ENCODE measurements around the gene PRPH. TPM values are rescaled to one million over a fixed set of nuclear protein-coding genes. Genes with fewer than 3 reads are reported as not detected.
"Not testable (repeated sequence)": the region's sequence is repeated elsewhere in the genome, so short reads cannot be mapped to it uniquely, and the experiment has no call there.

The PRPH gene
- polyA plus RNA-seq, 1 donor (not counting 4 experiments of a cell fraction or from before 2014, with no cell fraction given): 0.05 TPM

GRCh38 chr12:49282302-49282701 is 12.6 kb upstream of the PRPH start:
- no peaks in the 10 kb centered on the region for H4K20me1 ChIP-seq (ENCODE audit: control insufficient read depth, extremely low read depth, insufficient read depth, low read length)
- no peak overlapping the region for H3K27ac ChIP-seq (ENCODE audit: control insufficient read depth, insufficient read depth, low read length)
- H3K4me3 ChIP-seq (ENCODE audit: control insufficient read depth in 2 of 3, extremely low read depth in 1 of 3, insufficient read depth in 2 of 3, low read depth in 1 of 3, low read length in 3 of 3): no peak overlapping the region
- H3K9me1 ChIP-seq (ENCODE audit: control insufficient read depth, extremely low read depth, insufficient read depth, low read length): no peaks in the 10 kb centered on the region
- TF ChIP-seq EZH2 (IDR thresholded peaks at IDR 0.05; ENCODE audit: low read length) (no peak), CTCF (optimal IDR thresholded peaks at IDR 0.05 in 1 of 3, IDR thresholded peaks at IDR 0.05 in 1 of 3, conservative IDR thresholded peaks at IDR 0.05 in 1 of 3; ENCODE audit: extremely low read depth in 1 of 3, insufficient read depth in 2 of 3, low read length in 3 of 3) (no peak)
- no peak for DNase-seq (ENCODE audit: low read depth, low spot score)
- no peaks in the 10 kb centered on the region for H3K36me3 ChIP-seq (ENCODE audit: control insufficient read depth in 2 of 2, extremely low read depth in 1 of 2, insufficient read depth in 2 of 2, low read length in 2 of 2)
- no peaks in the 10 kb centered on the region for H3K9me3 ChIP-seq (ENCODE audit: control insufficient read depth, low read depth, low read length)
- H3K4me1 ChIP-seq (ENCODE audit: control insufficient read depth, extremely low read depth, insufficient read depth, low read length): peaks cover 11% of the 10 kb centered on the region
- H3K79me2 ChIP-seq (ENCODE audit: control insufficient read depth, insufficient read depth, low read length): no peaks in the 10 kb centered on the region
- no peak overlapping the region for H3K4me2 ChIP-seq (ENCODE audit: control insufficient read depth, extremely low read depth, insufficient read depth, low read depth, low read length)
- H2AFZ ChIP-seq (ENCODE audit: control insufficient read depth, low read length): no peak overlapping the region
- dilution Hi-C loops (cut with MboI; ENCODE audit: extremely low pct_ligation_motif_present, low sequenced_read_pairs): no loop called here
- no peak overlapping the region for H3K9ac ChIP-seq (ENCODE audit: control insufficient read depth, extremely low read depth, insufficient read depth, low read length)
- H3K27me3 ChIP-seq (ENCODE audit: control insufficient read depth, extremely low read depth, insufficient read depth, low read length): no peaks in the 10 kb centered on the region
- no peak for FAIRE-seq

GRCh38 chr12:49282740-49283375 is 12.1 kb upstream of the PRPH start:
- dilution Hi-C loops (cut with MboI; ENCODE audit: extremely low pct_ligation_motif_present, low sequenced_read_pairs); FAIRE-seq; H3K4me2 ChIP-seq (ENCODE audit: control insufficient read depth, extremely low read depth, insufficient read depth, low read depth, low read length): not testable (repeated sequence)

More at GRCh38 chr12:49282740-49283375, 12.1 kb upstream of the PRPH start:
- H3K27me3 ChIP-seq (ENCODE audit: control insufficient read depth, extremely low read depth, insufficient read depth, low read length); H3K4me3 ChIP-seq (ENCODE audit: control insufficient read depth in 2 of 3, extremely low read depth in 1 of 3, insufficient read depth in 2 of 3, low read depth in 1 of 3, low read length in 3 of 3); H4K20me1 ChIP-seq (ENCODE audit: control insufficient read depth, extremely low read depth, insufficient read depth, low read length); H3K9ac ChIP-seq (ENCODE audit: control insufficient read depth, extremely low read depth, insufficient read depth, low read length); H3K4me1 ChIP-seq (ENCODE audit: control insufficient read depth, extremely low read depth, insufficient read depth, low read length); DNase-seq (ENCODE audit: low read depth, low spot score); H3K36me3 ChIP-seq (ENCODE audit: control insufficient read depth in 2 of 2, extremely low read depth in 1 of 2, insufficient read depth in 2 of 2, low read length in 2 of 2); H3K27ac ChIP-seq (ENCODE audit: control insufficient read depth, insufficient read depth, low read length); H3K79me2 ChIP-seq (ENCODE audit: control insufficient read depth, insufficient read depth, low read length); H2AFZ ChIP-seq (ENCODE audit: control insufficient read depth, low read length); H3K9me3 ChIP-seq (ENCODE audit: control insufficient read depth, low read depth, low read length); H3K9me1 ChIP-seq (ENCODE audit: control insufficient read depth, extremely low read depth, insufficient read depth, low read length): not testable (repeated sequence)

Measured in keratinocyte (primary cell).